Skin epidermis (tissue), 12 donors: ENCODE results near the gene KRTAP5-1.
"Not testable (repeated sequence)": the region's sequence is repeated elsewhere in the genome, so short reads cannot be mapped to it uniquely, and the experiment has no call there.

ENCODE experiments used
- H3K27ac ChIP-seq, 21 experiments: fragments of 200-600 bp; sonication (generic) in 11 of 21; one replicate each; pipeline ENCODE4 v1.5.0; 2020; ENCODE audit warnings: mild to moderate bottlenecking in 3 of 21, inconsistent platforms in 2 of 21, moderate library complexity in 2 of 21
- H3K4me3 ChIP-seq, 7 experiments: fragments of 200-600 bp; sonication (generic) in 2 of 7; one replicate each; pipeline ENCODE4 v1.5.0; 2020; ENCODE audit warnings: inconsistent platforms in 2 of 7, mild to moderate bottlenecking in 2 of 7, moderate library complexity in 1 of 7

The KRTAP5-1 gene

DNA sequence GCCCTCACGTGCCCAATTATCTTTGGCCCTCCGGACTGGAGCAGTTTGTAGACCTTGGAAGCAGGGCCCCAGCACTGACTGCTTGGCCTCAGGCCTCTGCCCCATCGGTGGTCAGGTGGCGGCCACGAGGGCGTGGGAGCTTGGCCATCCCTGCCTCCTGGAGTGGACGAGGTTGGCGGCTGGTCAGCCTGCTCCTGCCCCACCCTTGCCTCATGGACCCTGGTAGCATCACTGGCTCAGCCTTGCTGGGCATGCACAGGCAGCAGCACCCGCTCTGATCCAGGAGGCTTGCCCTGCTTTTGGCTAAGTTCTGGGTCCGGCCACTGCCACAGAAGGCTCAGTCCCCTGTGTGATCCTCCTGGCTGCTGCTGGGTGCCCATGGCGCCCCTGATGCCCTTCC, 19.1 kb upstream of the KRTAP5-1 start:
- Histone ChIP-seq H3K4me3 (no peak overlapping the region), H3K27ac (no peak overlapping the region)

DNA sequence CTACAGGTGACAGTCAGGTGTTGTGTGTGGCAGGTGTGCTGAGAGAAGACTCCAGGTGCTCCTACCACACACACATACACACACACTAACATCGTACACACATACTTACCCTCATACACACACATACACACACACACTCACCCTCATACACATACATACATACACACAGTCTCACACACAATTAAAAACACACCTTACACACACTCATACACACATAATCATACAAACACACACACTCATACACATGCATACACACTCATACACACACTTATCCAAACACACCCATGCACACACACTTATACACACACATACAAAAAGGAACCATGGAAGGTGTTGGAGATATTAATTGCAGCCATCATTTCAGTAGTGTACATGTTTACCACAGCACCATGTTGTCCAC, 18.5 kb upstream of the KRTAP5-1 start:
- no peak overlapping the region for H3K27ac ChIP-seq

DNA sequence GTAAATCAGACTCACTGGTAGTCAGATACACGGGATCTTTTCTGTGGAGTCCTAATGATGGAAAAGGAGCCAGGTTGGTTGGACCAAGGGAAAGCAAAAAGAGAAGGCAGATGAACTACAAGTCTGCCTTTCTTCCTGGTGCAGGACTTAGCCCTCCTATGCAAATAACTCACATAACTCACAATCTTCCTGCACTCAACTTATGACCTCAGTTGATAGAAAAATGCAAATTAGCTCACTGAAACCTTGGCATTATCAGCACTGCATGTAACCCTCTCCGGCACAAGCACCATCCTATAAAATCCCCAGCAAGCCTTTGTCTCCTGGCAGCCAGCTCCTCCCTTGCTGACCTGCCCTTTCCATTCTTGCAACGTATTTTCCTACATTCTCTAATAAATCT, 16.6 kb upstream of the KRTAP5-1 start:
- not testable (repeated sequence) for H3K4me3 ChIP-seq

More for the DNA sequence above, 18.5 kb upstream of the KRTAP5-1 start:
- H3K4me3 ChIP-seq, result no peak overlapping the region

DNA sequence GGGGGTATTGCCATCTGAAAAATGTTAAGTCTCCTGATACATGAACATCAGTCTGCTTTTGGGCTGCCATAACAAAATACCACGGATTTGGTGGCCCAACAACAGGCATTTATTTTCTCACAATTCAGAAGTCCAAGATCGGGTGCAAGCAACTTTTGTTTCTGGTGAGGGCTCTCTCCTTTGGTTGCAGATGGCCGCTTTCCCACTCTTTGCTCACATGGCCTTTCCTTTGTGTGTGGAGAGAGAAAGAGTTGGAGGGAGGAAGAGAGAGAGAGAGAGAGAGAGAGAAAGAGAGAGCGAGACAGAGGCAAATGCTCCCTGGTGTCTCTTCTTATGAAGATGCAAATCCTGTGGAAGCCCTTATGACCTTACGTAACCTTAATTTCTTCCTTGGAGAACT, 15.5 kb upstream of the KRTAP5-1 start:
- H3K4me3 ChIP-seq, result no peak overlapping the region
- no peak overlapping the region for H3K27ac ChIP-seq

More for the DNA sequence above, 16.6 kb upstream of the KRTAP5-1 start:
- not testable (repeated sequence) for H3K27ac ChIP-seq

DNA sequence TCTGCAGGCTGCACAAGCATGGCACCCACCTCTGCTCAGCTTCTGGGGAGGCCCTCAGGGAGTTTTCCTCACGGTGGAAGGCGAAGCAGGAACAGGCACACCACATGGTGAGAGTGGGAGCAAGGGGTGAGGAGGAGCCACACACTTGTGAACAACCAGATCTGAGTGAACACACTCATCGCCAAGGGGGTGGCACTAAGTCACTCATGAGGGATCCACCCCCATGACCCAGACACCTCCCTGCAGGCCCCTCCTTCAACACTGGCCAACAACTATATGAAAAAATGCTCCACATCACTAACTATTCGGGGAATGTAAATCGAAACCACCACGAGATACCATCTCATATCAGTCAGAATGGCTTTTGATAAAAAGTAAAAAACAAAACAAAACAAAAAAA, 13.7 kb upstream of the KRTAP5-1 start:
- H3K27ac ChIP-seq, result no peak overlapping the region
- H3K4me3 ChIP-seq, result no peak overlapping the region

DNA sequence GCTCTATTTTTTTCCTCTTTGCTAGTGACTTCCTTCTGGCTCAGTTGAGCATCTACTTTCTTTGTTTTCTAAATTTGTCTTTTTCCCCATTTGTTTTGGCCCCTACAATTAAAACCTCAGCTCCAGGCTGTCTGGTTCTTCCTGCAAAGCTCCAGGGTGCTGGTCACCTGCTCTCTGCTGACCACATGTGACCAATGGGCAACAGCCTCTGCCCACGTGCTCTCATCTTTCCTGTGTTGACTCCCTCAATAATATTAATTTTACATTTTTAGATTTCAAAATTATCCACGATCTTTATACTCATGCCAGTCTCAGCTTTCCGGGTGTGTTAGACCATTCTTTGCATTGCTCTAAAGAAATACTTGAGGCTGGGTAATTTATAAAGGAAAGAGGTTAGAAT, 13.3 kb upstream of the KRTAP5-1 start:
- H3K4me3 ChIP-seq, H3K27ac ChIP-seq: not testable (repeated sequence)

DNA sequence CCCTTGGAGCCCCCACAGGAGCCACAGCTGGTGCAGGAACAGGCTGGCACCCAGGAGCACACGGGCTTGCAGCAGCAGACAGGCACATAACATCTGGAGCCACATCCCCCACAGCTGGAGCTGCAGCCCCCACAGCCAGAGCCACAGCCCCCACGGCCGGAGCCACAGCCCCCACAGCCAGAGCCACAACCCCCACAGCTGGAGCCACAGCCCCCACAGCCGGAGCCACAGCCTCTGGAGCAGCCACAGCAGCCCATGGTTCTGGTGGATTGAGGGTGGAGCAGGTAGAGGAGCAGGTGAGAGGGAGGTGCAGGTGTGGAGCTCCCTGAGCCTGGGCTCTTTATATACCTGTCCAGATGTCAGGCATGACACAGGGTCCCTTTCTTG, 12.9 kb upstream of the KRTAP5-1 start, which contains the start of gene KRTAP5-2:
KRTAP5-2 (minus strand) TSS at position 301 of the 387 bp plus-strand sequence; CDS start at position 257, 44 bp downstream.
- Histone ChIP-seq H3K4me3 (no peak within 1 kb of the TSS), H3K27ac (peak within 1 kb of the TSS in 1 of 21 experiments; percentile 34)

DNA sequence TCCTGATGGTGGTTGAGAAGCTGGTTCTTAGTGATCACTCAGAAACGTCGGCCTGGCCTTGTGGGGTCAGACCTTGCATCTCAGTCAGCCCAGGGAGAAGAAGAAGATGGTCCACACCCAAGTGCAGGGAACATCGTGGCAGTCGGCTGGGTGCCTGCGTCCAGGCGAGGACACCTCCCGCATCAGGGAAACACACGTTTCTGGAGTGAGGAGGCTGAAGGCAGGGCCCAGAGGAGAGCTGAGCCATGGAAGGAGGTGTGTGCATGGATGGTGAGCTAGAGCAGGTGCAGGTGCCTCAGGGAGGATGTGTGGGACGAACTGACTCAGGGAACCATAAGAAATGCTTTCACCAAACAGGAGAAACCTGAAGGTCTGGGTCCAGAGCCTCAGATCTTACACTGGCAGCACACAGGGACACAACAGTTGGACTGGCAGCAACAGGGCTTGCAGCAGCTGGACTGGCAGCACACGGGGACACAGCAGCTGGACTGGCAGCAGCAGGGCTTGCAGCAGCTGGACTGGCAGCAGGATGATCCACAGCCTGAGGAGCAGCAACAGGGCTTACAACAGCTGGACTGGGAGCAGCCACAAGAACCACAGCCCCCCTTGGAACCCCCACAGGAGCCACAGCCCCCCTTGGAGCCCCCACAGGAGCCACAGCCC, 12.4 kb upstream of the KRTAP5-1 start:
- H3K27ac ChIP-seq, result peak overlapping the region in 1 of 21 experiments; percentile 34
- H3K4me3 ChIP-seq, result no peak overlapping the region

DNA sequence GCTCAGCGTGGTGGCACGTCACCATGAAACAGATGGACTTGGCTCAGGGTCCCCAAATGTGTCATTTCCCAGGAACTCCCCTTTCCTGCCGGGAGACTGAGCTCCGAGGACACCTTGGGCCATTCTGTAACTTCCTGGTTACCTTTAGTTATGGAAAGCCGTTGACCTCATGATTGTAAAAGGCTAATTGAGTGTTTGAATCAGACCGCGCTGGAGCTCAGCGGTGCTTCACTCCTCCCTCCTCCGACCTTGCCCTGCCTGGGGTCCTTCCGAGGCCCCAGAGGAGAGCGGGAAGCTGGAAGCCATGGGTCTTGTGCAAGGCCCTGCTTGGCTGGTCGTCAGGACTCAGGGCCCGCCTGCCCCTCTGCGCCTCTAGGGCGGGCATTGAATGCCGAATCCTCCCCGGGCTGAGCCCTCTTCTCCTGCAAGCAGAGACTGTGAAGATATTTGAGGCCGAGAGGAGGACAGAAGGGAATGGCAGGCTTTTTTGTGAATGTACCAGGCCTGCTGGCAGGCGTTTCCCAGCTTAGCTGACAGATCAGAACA, 11.6 kb upstream of the KRTAP5-1 start:
- H3K27ac ChIP-seq, H3K4me3 ChIP-seq: not testable (repeated sequence)

DNA sequence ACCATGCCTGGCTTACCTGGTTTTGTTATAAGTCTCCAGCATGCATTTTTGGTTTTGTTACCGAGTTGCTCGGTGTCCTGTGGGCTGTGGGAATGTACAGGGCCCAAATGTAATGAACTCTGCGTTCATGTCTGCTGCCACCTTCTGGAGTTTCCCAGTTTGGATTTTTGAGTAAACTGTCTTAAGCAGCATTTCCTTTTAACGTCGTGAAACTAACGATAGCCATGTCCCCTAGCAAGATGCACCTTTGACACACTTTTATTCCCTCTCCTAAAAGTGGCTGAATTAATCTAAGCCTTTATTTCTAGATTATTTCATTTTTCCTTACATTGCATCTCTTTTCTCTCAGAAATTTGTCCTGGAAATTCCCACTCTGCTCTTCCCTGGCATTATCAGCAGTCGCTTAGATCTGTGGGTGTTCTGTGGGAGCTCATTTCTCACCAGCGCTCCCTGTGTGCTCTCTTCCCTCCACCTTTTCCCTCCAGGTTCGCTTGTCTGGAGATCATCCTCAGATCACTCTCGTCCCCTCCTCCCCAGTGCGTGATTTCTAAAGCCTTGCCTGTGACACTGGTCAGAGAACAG, 11.0 kb upstream of the KRTAP5-1 start:
- H3K4me3 ChIP-seq, H3K27ac ChIP-seq: not testable (repeated sequence)

DNA sequence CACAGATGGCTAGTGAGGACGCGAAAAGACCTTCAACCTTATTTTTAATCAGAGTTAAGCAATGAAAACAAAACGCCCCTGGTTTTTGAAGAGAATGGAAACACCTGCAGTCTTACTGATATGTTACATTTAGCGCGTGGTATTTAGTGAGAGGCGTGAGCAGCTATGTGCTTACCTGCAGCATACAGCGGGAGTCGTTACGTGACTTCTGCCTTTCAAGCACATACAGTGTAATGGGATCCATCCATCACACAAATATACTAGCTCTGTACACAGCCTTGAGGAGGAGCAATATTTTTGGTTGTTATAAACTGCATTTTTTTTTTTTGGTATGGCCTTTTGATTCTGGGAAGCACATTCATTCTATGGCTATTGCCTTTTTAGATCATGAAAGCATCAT, 7.5 kb upstream of the KRTAP5-1 start:
- no peak overlapping the region for H3K4me3 ChIP-seq
- no peak overlapping the region for H3K27ac ChIP-seq

DNA sequence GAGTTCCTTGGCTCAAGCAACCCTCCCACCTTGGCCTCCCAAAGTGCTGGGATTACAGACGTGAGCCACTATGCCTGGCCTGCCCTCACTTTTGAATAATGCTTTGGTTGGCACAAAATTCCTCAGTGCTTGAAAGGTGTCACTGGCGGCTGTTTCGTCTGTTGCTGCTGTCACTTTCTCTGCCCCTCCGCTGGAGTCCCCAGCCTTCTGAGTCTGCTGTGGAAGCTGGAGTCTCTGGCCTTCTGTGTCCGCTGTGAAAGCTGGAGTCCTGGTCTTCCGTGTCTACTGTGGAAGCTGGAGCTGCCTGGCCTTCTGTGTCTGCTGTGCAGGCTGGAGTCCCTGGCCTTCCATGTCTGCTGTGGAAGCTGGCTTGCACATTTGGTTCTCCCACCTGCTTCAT, 4.9 kb upstream of the KRTAP5-1 start:
- no peak overlapping the region for H3K4me3 ChIP-seq
- H3K27ac ChIP-seq, result no peak overlapping the region

DNA sequence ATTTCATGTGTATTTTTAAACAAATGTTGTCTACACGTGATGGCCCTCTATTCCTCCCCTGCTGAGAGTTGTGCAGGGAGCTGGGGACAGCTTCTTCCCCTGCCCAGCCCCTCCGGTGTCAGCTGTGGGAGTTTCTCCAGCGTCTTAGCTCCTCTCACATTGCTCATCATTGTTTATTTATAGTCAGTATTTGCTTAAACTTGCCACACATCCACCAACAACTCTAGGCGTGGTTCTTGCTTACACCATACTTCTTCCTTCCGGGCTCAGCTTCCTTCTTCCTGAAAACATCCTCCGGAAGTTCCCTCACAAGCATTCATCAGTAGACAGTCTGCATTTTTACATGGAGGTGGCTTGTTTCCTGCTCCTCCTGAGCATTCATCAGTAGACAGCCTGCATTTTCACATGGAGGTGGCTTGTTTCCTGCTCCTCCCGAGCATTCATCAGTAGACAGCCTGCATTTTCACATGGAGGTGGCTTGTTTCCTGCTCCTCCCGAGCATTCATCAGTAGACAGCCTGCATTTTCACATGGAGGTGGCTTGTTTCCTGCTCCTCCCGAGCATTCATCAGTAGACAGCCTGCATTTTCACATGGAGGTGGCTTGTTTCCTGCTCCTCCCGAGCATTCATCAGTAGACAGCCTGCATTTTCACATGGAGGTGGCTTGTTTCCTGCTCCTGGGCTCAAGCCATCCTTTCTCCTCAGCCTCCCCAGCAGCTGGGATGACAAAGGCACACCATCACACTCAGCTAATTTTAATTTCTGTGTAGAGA, 4.3 kb upstream of the KRTAP5-1 start:
- H3K27ac ChIP-seq, result peak overlapping the region in 4 of 21 experiments; percentile 5 to 47 (median 26)
- not testable (repeated sequence) for H3K4me3 ChIP-seq

DNA sequence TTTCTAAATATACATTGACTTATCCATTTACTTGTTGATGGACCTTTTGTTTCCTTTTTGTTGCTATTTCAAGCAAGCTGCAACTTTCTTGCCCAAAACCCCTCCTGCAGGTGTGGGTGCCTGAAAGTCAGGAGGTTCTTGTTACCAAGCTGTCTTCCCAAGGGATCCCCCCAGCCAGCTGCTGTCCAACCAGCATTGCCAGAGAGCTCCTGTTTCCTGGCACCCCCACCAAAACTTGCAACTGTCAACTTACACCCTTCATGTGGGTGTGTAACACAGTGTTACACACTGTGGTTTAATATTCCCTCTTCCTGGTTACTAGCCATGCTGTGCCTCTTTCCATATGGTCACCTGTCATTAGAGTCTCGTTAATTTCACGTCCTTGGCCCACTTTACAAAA, 1.6 kb upstream of the KRTAP5-1 start:
- no peak overlapping the region for H3K4me3 ChIP-seq
- H3K27ac ChIP-seq, result no peak overlapping the region

DNA sequence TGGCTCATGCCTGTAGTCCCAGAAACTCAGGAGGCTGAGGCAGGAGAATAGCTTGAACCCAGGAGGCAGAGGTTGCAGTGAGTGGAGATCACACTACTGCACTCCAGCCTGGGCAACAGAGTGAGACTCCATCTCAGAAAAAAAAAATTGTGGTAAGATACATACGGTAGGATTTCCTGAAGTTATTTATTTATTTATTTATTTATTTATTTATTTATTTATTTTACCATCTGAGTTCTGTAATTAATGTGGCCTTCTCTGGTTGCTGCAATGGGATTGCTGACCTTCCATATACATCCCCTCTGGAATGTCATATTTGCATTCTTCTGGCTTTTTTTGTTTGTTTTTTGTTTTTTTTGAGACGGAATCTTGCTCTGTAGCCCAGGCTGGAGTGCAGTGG, 2.2 kb downstream of the KRTAP5-1 start:
- not testable (repeated sequence) for H3K27ac ChIP-seq

DNA sequence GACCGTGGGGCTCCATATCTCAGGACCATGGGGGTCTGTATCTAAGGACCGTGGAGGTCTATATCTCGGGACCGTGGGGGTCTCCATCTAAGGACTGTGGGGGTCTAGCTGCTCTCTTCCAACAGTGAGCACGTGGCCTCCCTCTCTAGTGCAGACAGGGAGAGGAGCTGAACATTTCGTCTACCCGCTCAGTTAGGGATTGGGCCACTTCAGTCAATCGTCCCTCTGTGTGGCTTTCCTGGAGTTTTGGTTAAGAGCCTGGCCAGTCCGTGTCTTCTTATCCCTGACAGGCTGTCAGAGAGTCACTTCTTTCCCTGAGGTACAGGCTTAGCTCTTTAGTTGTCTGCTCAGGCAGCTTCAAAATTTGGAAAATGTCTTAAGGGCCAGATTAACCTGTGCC, 3.1 kb downstream of the KRTAP5-1 start:
- no peak overlapping the region for H3K4me3 ChIP-seq
- H3K27ac ChIP-seq, result no peak overlapping the region

More for the DNA sequence above, 2.2 kb downstream of the KRTAP5-1 start:
- not testable (repeated sequence) for H3K4me3 ChIP-seq

DNA sequence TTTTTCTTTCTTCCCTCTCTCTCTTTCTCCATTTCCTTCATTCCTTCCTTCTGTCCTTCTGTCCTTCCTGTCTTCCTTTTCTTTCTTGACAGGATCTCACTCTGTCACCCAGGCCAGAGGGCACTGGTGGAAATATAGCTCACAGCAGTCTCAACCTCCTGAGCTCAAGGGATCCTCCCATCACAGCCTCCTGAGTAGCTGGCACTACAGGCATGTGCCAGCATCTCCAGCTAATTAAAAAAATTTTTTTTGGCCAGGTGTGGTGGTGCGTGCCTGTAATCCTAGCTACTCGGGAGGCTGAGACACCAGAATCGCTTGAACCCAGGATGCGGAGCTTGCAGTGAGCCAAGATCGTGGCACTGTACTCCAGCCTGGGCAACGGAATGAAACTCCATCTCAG, 8.3 kb downstream of the KRTAP5-1 start:
- Histone ChIP-seq H3K4me3 (no peak overlapping the region), H3K27ac (no peak overlapping the region)

DNA sequence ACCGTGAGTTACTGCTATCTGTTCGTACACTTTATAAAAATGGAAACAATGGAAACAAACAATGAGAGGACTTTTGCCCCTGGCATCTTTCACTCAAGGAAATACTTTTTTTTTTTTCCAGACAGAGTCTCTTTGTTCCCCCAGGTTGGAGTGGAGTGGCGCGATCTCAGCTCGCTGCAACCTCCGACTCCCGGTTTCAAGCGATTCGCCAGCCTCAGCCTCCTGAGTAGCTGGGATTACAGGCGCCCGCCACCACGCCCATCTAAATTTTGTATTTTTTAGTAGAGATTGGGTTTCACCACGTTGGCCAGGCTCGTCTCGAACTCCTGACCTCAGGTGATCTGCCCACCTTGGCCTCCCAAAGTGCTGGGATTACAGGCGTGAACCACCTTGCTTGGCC, 9.3 kb downstream of the KRTAP5-1 start:
- H3K27ac ChIP-seq, H3K4me3 ChIP-seq: not testable (repeated sequence)

DNA sequence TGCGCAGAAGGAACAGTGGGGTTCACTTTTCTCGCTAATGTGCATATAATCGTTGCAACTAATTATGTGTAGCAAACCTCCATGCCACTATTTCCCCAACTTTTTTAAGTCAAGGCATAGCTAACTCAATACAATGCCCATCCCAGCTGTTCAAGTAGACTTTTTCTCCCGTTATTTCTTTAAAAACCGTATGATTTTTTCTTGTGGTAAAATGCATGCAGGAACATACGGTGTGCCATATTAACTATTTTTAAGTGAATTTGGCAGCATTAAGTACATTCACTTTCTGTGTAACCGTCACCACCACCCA, 10.2 kb downstream of the KRTAP5-1 start:
- Histone ChIP-seq H3K4me3 (peak overlapping the region in 2 of 7 experiments; percentile 14 to 58), H3K27ac (no peak overlapping the region)

DNA sequence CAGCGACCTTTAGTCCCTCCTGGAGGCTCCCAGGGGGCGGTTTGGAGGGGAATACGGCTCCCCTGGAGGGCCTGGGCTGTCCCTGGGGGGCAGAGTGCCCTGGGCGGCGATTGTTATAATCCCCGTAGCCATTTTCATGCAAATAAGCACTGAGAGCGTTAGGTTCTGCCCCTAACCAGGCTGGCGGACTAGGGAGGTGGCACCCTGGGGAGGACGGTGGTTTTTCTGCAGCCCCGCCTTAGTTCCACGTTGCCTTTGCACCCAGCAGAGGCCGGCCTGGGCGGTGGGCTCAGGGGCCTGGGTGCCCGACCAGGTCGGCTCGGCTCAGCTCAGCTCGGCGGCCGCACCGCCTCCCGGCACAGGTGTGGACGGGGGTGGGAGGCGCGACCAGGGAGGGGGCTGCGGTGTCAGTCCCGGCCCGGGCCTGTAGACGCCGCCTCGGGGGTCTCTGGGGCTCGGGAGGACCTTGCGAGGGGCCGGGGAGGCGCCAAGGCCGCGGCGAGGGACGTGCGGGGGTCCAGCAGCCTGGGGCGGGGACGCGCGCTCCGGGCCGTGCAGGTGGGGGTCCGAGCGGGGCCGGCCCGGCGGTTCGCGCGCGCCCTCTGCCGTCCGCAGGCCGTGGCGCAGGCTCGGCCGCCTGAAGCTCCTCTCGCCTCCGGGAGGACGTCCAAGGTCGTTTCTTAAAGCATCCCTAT, 10.7 kb downstream of the KRTAP5-1 start:
- H3K27ac ChIP-seq, result peak overlapping the region in 5 of 21 experiments; percentile 6 to 82 (median 70)

More for the DNA sequence above, 10.7 kb downstream of the KRTAP5-1 start:
- peak overlapping the region in 6 of 7 experiments; percentile 14 to 60 (median 38) for H3K4me3 ChIP-seq
